ENCODE data around the gene SLC39A11. TPM values are rescaled to one million over a fixed set of nuclear protein-coding genes. Genes with fewer than 3 reads are reported as not detected.

The SLC39A11 gene
- total RNA-seq, 1 experiment from 2014 or later, result 46.4 TPM

DNA sequence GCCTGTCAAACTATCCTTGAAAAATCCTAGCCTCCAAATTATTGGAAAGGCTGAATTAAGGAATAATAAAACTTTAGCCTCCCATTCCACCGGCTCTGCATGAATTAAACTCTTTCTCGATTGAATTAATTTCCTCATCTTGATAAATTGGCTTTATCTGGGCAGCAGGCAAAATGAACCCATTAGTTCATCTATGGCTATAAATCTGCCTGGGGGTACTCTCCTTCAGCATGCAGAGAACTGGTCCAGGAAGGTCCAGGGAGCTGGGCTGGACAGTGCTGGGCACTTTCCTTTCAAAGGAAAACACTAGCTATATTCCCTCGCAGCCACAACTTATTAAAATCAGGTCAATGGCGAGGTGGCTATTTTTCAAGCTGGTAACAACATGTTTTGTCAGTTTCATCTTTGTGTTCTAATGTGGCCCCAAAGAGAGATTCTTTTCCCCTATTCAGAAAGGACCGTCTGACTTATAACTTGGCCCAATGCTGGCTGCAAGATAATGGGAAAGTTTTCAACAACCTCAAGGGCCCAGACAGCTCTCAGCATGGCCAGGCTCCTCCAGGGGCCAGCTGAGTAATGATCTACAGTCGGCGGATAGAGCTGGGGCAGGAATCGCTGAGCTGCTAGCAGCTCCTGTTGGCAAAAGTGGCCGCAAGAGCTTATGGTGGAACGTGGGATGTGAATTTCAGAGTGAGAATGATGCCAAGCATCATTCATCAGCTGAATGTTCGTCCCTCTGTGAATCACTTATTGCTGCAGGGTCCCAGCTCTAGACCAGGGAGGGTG, 326.9 kb downstream of the SLC39A11 start (continued):
- TF ChIP-seq POLR2A (IDR thresholded peaks at IDR 0.05; ENCODE audit: borderline replicate concordance, extremely low read depth, insufficient read depth, insufficient read length), result no peak
- TF ChIP-seq TCF7L2 (IDR thresholded peaks at IDR 0.05; ENCODE audit: borderline replicate concordance, extremely low read depth, insufficient read depth, insufficient read length), result no peak
- TF ChIP-seq EZH2phosphoT487 (IDR thresholded peaks at IDR 0.05; ENCODE audit: borderline replicate concordance), result no peak
- TF ChIP-seq EGR1 (IDR thresholded peaks at IDR 0.05; ENCODE audit: low read depth), result no peak
- TF ChIP-seq EZH2 (IDR thresholded peaks at IDR 0.05), result no peak
- TF ChIP-seq, protein P1, sequence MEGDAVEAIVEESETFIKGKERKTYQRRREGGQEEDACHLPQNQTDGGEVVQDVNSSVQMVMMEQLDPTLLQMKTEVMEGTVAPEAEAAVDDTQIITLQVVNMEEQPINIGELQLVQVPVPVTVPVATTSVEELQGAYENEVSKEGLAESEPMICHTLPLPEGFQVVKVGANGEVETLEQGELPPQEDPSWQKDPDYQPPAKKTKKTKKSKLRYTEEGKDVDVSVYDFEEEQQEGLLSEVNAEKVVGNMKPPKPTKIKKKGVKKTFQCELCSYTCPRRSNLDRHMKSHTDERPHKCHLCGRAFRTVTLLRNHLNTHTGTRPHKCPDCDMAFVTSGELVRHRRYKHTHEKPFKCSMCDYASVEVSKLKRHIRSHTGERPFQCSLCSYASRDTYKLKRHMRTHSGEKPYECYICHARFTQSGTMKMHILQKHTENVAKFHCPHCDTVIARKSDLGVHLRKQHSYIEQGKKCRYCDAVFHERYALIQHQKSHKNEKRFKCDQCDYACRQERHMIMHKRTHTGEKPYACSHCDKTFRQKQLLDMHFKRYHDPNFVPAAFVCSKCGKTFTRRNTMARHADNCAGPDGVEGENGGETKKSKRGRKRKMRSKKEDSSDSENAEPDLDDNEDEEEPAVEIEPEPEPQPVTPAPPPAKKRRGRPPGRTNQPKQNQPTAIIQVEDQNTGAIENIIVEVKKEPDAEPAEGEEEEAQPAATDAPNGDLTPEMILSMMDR (IDR thresholded peaks at IDR 0.05 in 2 of 3, conservative IDR thresholded peaks at IDR 0.05 in 1 of 3; ENCODE audit: borderline replicate concordance in 1 of 3, insufficient read depth in 1 of 3, low read depth in 2 of 3, low read length in 2 of 3), result no peak
- TF ChIP-seq ZFX (IDR thresholded peaks at IDR 0.05), result no peak

DNA sequence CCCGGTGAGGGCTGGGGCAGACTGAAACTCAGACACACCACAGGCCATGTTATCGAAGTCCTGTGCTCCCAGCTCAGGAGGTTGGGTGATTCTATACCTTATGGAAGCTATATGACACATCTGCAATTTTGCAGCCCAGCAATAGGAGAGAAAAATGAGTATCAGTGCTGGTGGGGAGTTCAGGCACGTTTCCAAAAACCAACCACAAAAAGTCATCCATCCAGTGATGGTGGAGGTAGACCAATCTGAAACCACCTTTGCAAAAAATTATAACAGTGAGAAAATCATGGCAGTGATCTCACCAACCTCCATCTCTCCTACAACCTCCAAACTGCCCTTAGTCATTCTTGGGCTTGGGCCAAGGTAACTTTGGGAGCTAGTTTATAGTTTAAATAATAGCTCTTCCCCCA, 327.9 kb downstream of the SLC39A11 start:
- Histone ChIP-seq H3K4me2 (ENCODE audit: low read length) (no peak overlapping the region), H3K27ac (ENCODE audit: low read depth, low read length) (no peak overlapping the region), H3K4me1 (ENCODE audit: control insufficient read depth in 1 of 2, insufficient read depth in 2 of 2, low read length in 2 of 2) (no peaks in the 10 kb centered on the region), H3K9me3 (ENCODE audit: control insufficient read depth in 1 of 2, insufficient read depth in 1 of 2, low read depth in 1 of 2, low read length in 2 of 2) (no peaks in the 10 kb centered on the region), H3K9me2 (ENCODE audit: insufficient read depth) (no peaks in the 10 kb centered on the region), H3K27me3 (ENCODE audit: insufficient read depth, low read length) (no peaks in the 10 kb centered on the region), H3K9ac (ENCODE audit: low read length) (no peak overlapping the region), H2AFZ (ENCODE audit: low read depth, low read length, poor library complexity, severe bottlenecking) (no peak overlapping the region), H3K79me2 (ENCODE audit: insufficient read depth, low read length) (no peaks in the 10 kb centered on the region), H3K4me3 (replicated peaks in 1 of 2; ENCODE audit: low read depth in 1 of 2, low read length in 2 of 2) (no peak overlapping the region), H4K20me1 (ENCODE audit: insufficient read depth) (no peaks in the 10 kb centered on the region), H3K36me3 (ENCODE audit: control insufficient read depth in 1 of 2, insufficient read depth in 2 of 2, low read length in 2 of 2) (no peaks in the 10 kb centered on the region)
- intact Hi-C loops (cut with micrococcal nuclease), result no loop called here
- no TSS peak for BruUV-seq (replicated peaks)
- ChIA-PET RAD21 (ENCODE audit: low non-redundant PET in 1 of 2, low total read pairs in 2 of 2, uncharacterized antibody in 2 of 2, unreplicated experiment in 2 of 2) (no interaction called here), CTCF (no interaction called here), POLR2A (no interaction called here)
- no peak for ATAC-seq
- no peak for DNase-seq (ENCODE audit: low read depth, low spot score)
- TF ChIP-seq TCF7L2 (IDR thresholded peaks at IDR 0.05; ENCODE audit: borderline replicate concordance, extremely low read depth, insufficient read depth, insufficient read length), result no peak
- TF ChIP-seq, protein P2, sequence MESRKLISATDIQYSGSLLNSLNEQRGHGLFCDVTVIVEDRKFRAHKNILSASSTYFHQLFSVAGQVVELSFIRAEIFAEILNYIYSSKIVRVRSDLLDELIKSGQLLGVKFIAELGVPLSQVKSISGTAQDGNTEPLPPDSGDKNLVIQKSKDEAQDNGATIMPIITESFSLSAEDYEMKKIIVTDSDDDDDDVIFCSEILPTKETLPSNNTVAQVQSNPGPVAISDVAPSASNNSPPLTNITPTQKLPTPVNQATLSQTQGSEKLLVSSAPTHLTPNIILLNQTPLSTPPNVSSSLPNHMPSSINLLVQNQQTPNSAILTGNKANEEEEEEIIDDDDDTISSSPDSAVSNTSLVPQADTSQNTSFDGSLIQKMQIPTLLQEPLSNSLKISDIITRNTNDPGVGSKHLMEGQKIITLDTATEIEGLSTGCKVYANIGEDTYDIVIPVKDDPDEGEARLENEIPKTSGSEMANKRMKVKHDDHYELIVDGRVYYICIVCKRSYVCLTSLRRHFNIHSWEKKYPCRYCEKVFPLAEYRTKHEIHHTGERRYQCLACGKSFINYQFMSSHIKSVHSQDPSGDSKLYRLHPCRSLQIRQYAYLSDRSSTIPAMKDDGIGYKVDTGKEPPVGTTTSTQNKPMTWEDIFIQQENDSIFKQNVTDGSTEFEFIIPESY (IDR thresholded peaks at IDR 0.05; ENCODE audit: extremely low read depth, insufficient replicate concordance, low read length), result no peak
- TF ChIP-seq, protein P1 (IDR thresholded peaks at IDR 0.05 in 2 of 3, conservative IDR thresholded peaks at IDR 0.05 in 1 of 3; ENCODE audit: borderline replicate concordance in 1 of 3, insufficient read depth in 1 of 3, low read depth in 2 of 3, low read length in 2 of 3), result no peak
- no peak for TF ChIP-seq ELF1 (IDR thresholded peaks at IDR 0.05; ENCODE audit: borderline replicate concordance, low read depth)
- no peak for TF ChIP-seq SP1 (IDR thresholded peaks at IDR 0.05; ENCODE audit: low read depth)
- no peak for TF ChIP-seq EZH2phosphoT487 (IDR thresholded peaks at IDR 0.05; ENCODE audit: borderline replicate concordance)
- TF ChIP-seq JUND (IDR thresholded peaks at IDR 0.05), result no peak
- no peak for TF ChIP-seq ZFX (IDR thresholded peaks at IDR 0.05)
- TF ChIP-seq SRF (IDR thresholded peaks at IDR 0.05; ENCODE audit: low read depth), result no peak
- no peak for TF ChIP-seq EZH2 (IDR thresholded peaks at IDR 0.05)
- no peak for TF ChIP-seq CBX3 (IDR thresholded peaks at IDR 0.05; ENCODE audit: low read depth)
